ENCODE results near the gene OBSL1.

Gene OBSL1

GRCh38 chr2:219557791-219558785 lies 13.3 kb downstream of the OBSL1 start:
- TF ChIP-seq CTCF (IDR thresholded peaks at IDR 0.05; ENCODE audit: borderline replicate concordance, control extremely low read depth, extremely low read depth, insufficient read depth, missing control alignments) = no peak
- no peak for DNase-seq (ENCODE audit: low spot score)
- in situ Hi-C loops (cut with MboI; ENCODE audit: low sequenced_read_pairs, unreplicated experiment) = no loop called here

GRCh38 chr2:219557320-219557719 lies 14.0 kb downstream of the OBSL1 start:
- TF ChIP-seq CTCF (IDR thresholded peaks at IDR 0.05; ENCODE audit: borderline replicate concordance, control extremely low read depth, extremely low read depth, insufficient read depth, missing control alignments) = no peak
- in situ Hi-C loops (cut with MboI; ENCODE audit: low sequenced_read_pairs, unreplicated experiment) = no loop called here
- no peak for DNase-seq (ENCODE audit: low spot score)

GRCh38 chr2:219556413-219556812 lies 14.9 kb downstream of the OBSL1 start:
- no peak for TF ChIP-seq CTCF (IDR thresholded peaks at IDR 0.05; ENCODE audit: borderline replicate concordance, control extremely low read depth, extremely low read depth, insufficient read depth, missing control alignments)
- in situ Hi-C loops (cut with MboI; ENCODE audit: low sequenced_read_pairs, unreplicated experiment) = no loop called here
- DNase-seq (ENCODE audit: low spot score) = no peak

- in situ Hi-C loops (cut with MboI; ENCODE audit: low sequenced_read_pairs, unreplicated experiment) = no loop called here
- no peak for TF ChIP-seq CTCF (IDR thresholded peaks at IDR 0.05; ENCODE audit: borderline replicate concordance, control extremely low read depth, extremely low read depth, insufficient read depth, missing control alignments)
- no peak for DNase-seq (ENCODE audit: low spot score)
Observed at GRCh38 chr2:219555956-219556355, 15.4 kb downstream of the OBSL1 start.

GRCh38 chr2:219554350-219554749 lies 17.0 kb downstream of the OBSL1 start:
- TF ChIP-seq CTCF (IDR thresholded peaks at IDR 0.05; ENCODE audit: borderline replicate concordance, control extremely low read depth, extremely low read depth, insufficient read depth, missing control alignments) = no peak
- DNase-seq (ENCODE audit: low spot score) = no peak
- in situ Hi-C loops (cut with MboI; ENCODE audit: low sequenced_read_pairs, unreplicated experiment) = no loop called here

GRCh38 chr2:219553463-219553963 lies 17.8 kb downstream of the OBSL1 start:
- in situ Hi-C loops (cut with MboI; ENCODE audit: low sequenced_read_pairs, unreplicated experiment) = no loop called here
- no peak for DNase-seq (ENCODE audit: low spot score)
- TF ChIP-seq CTCF (IDR thresholded peaks at IDR 0.05; ENCODE audit: borderline replicate concordance, control extremely low read depth, extremely low read depth, insufficient read depth, missing control alignments) = no peak

All from GM13976 (cell line).